Activated CD8-positive, alpha-beta T cell treated with anti-CD3 and anti-CD28 coated beads, Interleukin-2, amount 10 ng/mL, durations not matched to agents 7 days and 5 days (primary cell): ENCODE data around the gene DPP6. TPM values are rescaled to one million over a fixed set of nuclear protein-coding genes. Genes with fewer than 3 reads are reported as not detected.

Experiments
- ATAC-seq: fragments of 150-1000 bp; cut with Tn5 transposase; one replicate; pipeline ENCODE4 v1.10.0; 2021; ENCODE audit warnings: moderate library complexity
- CTCF ChIA-PET: fragments of 350-600 bp; sonication (Branson Sonifier 250); formaldehyde crosslinking; loops from one replicate; lab custom pipeline; 2021; ENCODE audit warnings: antibody characterized with exemption; lab: Charles Lee
- POLR2A ChIA-PET: fragments of 350-600 bp; sonication (Branson Sonifier 250); formaldehyde crosslinking; loops from one replicate; lab custom pipeline; 2021; ENCODE audit warnings: antibody characterized with exemption; lab: Charles Lee
- DNase-seq: peaks from one replicate; pipeline ENCODE4 v3.0.0-alpha.2; 2020
- H3K27ac Mint-ChIP-seq: one replicate; pipeline ENCODE4 v1.8.0; 2021; ENCODE audit warnings: mild to moderate bottlenecking, mixed read lengths
- H3K27me3 Mint-ChIP-seq: one replicate; pipeline ENCODE4 v1.8.0; 2021; ENCODE audit warnings: low read depth, mixed read lengths
- H3K36me3 Mint-ChIP-seq: one replicate; pipeline ENCODE4 v1.8.0; 2021; ENCODE audit warnings: low read depth, mixed read lengths
- H3K4me1 Mint-ChIP-seq: one replicate; pipeline ENCODE4 v1.8.0; 2021; ENCODE audit warnings: low read depth, mixed read lengths
- H3K4me3 Mint-ChIP-seq: one replicate; pipeline ENCODE4 v1.8.0; 2021; ENCODE audit warnings: mild to moderate bottlenecking, mixed read lengths
- H3K9me3 Mint-ChIP-seq: one replicate; pipeline ENCODE4 v1.8.0; 2022; ENCODE audit warnings: mixed read lengths; ENCODE audit not compliant: insufficient read depth
- total RNA-seq, 2 experiments: library from RNA; stranded (reverse); gene quantifications; one replicate each; pipeline ENCODE4 v1.2.3, GENCODE V29; 2021

The DPP6 gene
- total RNA-seq, 2 experiments from 2014 or later, result not detected

DNA sequence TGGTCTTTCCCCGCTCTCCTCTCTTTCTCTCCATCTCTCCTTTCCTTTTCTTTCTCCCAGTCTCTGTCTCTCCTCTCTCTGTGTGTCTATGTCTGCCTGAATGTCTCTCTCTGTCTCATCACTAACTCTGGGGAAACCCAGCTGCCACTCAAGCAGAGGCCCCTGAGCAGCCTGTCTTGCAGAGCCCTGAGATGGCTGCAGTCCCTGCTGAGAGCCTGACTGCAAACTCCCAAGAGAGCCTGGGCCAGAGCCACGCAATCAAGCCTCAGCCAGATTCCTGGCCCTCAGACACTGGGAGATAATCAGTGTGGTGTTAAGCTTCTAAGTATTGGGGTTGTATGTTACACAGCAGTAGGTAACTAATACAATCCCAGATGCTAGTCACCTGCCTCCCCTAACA lies 859.2 kb downstream of the DPP6 start:
- CTCF ChIA-PET, result interaction anchor here (1.3 to 6.0 kb wide), 3 partner anchors 16 to 99 kb away, joined by 3 to 43 read pairs (median 3); no protein-coding TSS in a partner anchor
- H3K4me1 Mint-ChIP-seq, result peaks cover 7% of the 10 kb centered on the region

DNA sequence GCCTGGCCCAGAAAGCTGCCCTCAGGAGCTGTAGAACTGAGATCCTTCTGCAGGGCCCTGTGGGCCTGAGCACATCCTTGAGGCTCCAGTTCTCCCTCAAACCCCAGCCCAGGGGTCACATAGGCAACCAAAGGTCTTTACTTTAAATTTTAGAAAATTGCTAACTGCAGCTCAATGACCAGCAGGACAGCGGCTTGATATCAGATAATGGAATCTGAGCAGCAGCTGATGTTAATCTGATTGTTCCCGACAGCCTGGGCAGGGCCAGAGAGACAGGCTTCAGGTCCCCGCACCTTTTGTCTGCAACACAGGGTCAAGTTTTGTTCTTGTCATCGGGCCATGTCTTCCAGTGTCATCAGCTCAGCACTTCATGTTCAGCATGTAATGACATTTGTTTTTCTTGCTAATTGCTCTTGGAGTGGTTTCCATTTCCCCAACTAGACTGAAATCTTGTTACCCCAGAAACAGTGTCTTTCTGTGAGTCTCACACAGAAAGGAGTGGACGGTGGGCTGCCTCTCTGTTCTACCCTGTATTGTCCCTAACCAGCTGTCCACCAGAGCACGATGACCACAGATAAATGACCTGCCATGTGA lies 859.8 kb downstream of the DPP6 start:
- H3K27me3 Mint-ChIP-seq, result peaks cover 5% of the 10 kb centered on the region
- peaks cover 7% of the 10 kb centered on the region for H3K4me1 Mint-ChIP-seq
- no peaks in the 10 kb centered on the region for H3K36me3 Mint-ChIP-seq
- no peak overlapping the region for H3K4me3 Mint-ChIP-seq
- CTCF ChIA-PET, result interaction anchor here (1.3 to 6.0 kb wide), 3 partner anchors 11 to 48 kb away, joined by 3 to 43 read pairs (median 19); no protein-coding TSS in a partner anchor
- no peak for DNase-seq
- ATAC-seq, result no peak
- H3K27ac Mint-ChIP-seq, result no peak overlapping the region
- POLR2A ChIA-PET, result no interaction called here
- no peaks in the 10 kb centered on the region for H3K9me3 Mint-ChIP-seq

More for the DNA sequence above, 859.2 kb downstream of the DPP6 start:
- ATAC-seq (no peak), DNase-seq (no peak)
- H3K27ac Mint-ChIP-seq, result no peak overlapping the region
- H3K9me3 Mint-ChIP-seq, result no peaks in the 10 kb centered on the region
- H3K36me3 Mint-ChIP-seq, result no peaks in the 10 kb centered on the region
- H3K4me3 Mint-ChIP-seq, result no peak overlapping the region
- peaks cover 5% of the 10 kb centered on the region for H3K27me3 Mint-ChIP-seq
- POLR2A ChIA-PET, result no interaction called here

DNA sequence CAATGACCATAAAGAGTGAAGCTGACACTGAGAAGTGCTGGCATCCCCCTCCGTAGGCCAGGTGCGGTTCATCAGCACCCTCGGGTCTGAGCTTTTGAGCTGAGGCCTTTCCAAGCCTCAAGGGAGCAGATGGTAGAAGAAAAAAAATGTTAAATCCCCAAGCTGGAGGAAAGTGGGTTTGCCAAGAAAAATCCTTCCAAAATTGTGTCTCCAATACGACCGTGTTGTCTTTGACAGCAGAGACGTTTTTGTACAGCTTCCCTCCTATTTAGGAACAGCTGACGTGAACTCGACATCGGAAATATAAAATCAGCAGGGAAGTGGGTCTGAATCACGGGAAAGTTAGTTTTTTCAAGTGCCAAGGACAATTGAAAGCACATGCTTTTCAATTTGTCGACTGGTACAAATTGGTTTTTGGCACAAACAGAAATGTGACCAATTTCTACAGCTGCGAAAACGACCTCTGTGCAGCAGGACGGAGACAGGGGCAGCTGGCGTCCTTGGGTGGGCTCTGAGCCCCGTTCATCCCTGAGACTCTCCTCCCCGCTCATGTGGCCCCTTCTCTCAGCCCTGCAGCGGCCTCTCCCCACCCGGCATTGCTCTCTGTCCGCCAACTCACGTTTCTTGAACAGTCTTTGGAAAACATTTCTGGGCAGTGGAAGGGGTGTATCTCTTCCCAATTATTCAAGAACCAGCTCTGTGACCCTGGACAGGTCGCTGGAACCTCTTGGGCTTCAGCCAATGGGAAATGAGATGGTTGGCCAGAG lies 860.9 kb downstream of the DPP6 start:
- ATAC-seq (no peak), DNase-seq (no peak)
- Mint-ChIP-seq H3K4me3 (no peak overlapping the region), H3K36me3 (no peaks in the 10 kb centered on the region), H3K27ac (no peak overlapping the region), H3K9me3 (no peaks in the 10 kb centered on the region), H3K27me3 (peaks cover 5% of the 10 kb centered on the region), H3K4me1 (peaks cover 6% of the 10 kb centered on the region)
- CTCF ChIA-PET, result interaction anchor here (0.8 to 6.0 kb wide), 12 partner anchors 10 to 431 kb away, joined by 3 to 43 read pairs (median 4); partner anchors contain the start of gene HTR5A
- POLR2A ChIA-PET, result no interaction called here

- H3K4me3 Mint-ChIP-seq, result peak overlapping the region; percentile 55
- H3K9me3 Mint-ChIP-seq, result no peaks in the 10 kb centered on the region
- ChIA-PET CTCF (interaction anchor here (0.7 to 6.0 kb wide), 18 partner anchors 8 to 467 kb away, joined by 3 to 43 read pairs (median 4); partner anchors contain the start of gene HTR5A), POLR2A (no interaction called here)
- peaks cover 4% of the 10 kb centered on the region for H3K4me1 Mint-ChIP-seq
- H3K36me3 Mint-ChIP-seq, result no peaks in the 10 kb centered on the region
- H3K27ac Mint-ChIP-seq, result no peak overlapping the region
- ATAC-seq (peak; percentile 99), DNase-seq (peak; percentile 88)
- H3K27me3 Mint-ChIP-seq, result peaks cover 8% of the 10 kb centered on the region
These were observed 861.6 kb downstream of the DPP6 start for GRCh38 chr7:154913638-154914307.

GRCh38 chr7:154914308-154914995 lies 862.3 kb downstream of the DPP6 start:
- Mint-ChIP-seq H3K27ac (no peak overlapping the region), H3K27me3 (peaks cover 8% of the 10 kb centered on the region), H3K4me3 (no peak overlapping the region), H3K9me3 (no peaks in the 10 kb centered on the region), H3K36me3 (no peaks in the 10 kb centered on the region), H3K4me1 (peaks cover 4% of the 10 kb centered on the region)
- POLR2A ChIA-PET, result no interaction called here
- no peak for ATAC-seq
- no peak for DNase-seq
- CTCF ChIA-PET, result interaction anchor here (0.7 to 6.0 kb wide), 20 partner anchors 8 to 466 kb away, joined by 3 to 43 read pairs (median 4); partner anchors contain the start of gene HTR5A

- no peak for DNase-seq
- CTCF ChIA-PET, result interaction anchor here (0.7 to 6.0 kb wide), 11 partner anchors 8 to 429 kb away, joined by 3 to 43 read pairs (median 5); no protein-coding TSS in a partner anchor
- no peak for ATAC-seq
- POLR2A ChIA-PET, result no interaction called here
- H3K27ac Mint-ChIP-seq, result no peak overlapping the region
- H3K4me3 Mint-ChIP-seq, result no peak overlapping the region
- H3K36me3 Mint-ChIP-seq, result no peaks in the 10 kb centered on the region
- peaks cover 8% of the 10 kb centered on the region for H3K27me3 Mint-ChIP-seq
- no peaks in the 10 kb centered on the region for H3K9me3 Mint-ChIP-seq
- H3K4me1 Mint-ChIP-seq, result peaks cover 4% of the 10 kb centered on the region
These were observed 862.8 kb downstream of the DPP6 start for GRCh38 chr7:154914996-154915380.

GRCh38 chr7:154915600-154915999 lies 863.4 kb downstream of the DPP6 start:
- CTCF ChIA-PET, result interaction anchor here (2.6 to 6.0 kb wide), 3 partner anchors 12 to 429 kb away, joined by 10 to 43 read pairs (median 17); no protein-coding TSS in a partner anchor
- Mint-ChIP-seq H3K36me3 (no peaks in the 10 kb centered on the region), H3K4me3 (no peak overlapping the region), H3K27me3 (peaks cover 8% of the 10 kb centered on the region), H3K27ac (no peak overlapping the region), H3K9me3 (no peaks in the 10 kb centered on the region), H3K4me1 (peaks cover 4% of the 10 kb centered on the region)
- ATAC-seq (no peak), DNase-seq (no peak)
- POLR2A ChIA-PET, result interaction anchor here (0.6 kb wide), 1 partner anchor 828 kb away, joined by 4 read pairs; no protein-coding TSS in a partner anchor

DNA sequence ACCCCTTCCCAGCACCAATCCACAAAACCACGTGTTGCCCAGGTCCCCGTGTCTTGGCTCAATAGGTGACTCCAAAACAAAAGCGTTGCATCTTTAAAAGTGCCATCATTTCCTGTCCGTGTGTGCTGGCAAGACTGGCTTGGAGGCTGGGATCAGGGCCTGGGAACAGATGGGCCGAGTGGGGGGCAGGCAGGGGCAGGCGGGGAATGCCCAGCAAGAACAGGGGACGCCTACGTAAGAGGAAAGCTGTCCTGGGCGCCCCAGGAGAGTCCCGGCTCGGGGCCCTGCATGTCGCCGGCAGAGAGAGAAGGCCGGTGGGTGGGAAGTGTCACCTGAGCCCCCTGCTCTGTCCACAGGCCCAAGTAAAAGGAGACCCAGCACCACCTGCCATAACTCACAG lies 864.2 kb downstream of the DPP6 start:
- no peaks in the 10 kb centered on the region for H3K9me3 Mint-ChIP-seq
- H3K27ac Mint-ChIP-seq, result no peak overlapping the region
- ATAC-seq (no peak), DNase-seq (no peak)
- CTCF ChIA-PET, result interaction anchor here (3.4 to 6.0 kb wide), 2 partner anchors 11 to 428 kb away, joined by 17 to 43 read pairs; no protein-coding TSS in a partner anchor
- POLR2A ChIA-PET, result no interaction called here
- no peak overlapping the region for H3K4me3 Mint-ChIP-seq
- H3K36me3 Mint-ChIP-seq, result no peaks in the 10 kb centered on the region
- H3K27me3 Mint-ChIP-seq, result peaks cover 8% of the 10 kb centered on the region
- peaks cover 4% of the 10 kb centered on the region for H3K4me1 Mint-ChIP-seq

DNA sequence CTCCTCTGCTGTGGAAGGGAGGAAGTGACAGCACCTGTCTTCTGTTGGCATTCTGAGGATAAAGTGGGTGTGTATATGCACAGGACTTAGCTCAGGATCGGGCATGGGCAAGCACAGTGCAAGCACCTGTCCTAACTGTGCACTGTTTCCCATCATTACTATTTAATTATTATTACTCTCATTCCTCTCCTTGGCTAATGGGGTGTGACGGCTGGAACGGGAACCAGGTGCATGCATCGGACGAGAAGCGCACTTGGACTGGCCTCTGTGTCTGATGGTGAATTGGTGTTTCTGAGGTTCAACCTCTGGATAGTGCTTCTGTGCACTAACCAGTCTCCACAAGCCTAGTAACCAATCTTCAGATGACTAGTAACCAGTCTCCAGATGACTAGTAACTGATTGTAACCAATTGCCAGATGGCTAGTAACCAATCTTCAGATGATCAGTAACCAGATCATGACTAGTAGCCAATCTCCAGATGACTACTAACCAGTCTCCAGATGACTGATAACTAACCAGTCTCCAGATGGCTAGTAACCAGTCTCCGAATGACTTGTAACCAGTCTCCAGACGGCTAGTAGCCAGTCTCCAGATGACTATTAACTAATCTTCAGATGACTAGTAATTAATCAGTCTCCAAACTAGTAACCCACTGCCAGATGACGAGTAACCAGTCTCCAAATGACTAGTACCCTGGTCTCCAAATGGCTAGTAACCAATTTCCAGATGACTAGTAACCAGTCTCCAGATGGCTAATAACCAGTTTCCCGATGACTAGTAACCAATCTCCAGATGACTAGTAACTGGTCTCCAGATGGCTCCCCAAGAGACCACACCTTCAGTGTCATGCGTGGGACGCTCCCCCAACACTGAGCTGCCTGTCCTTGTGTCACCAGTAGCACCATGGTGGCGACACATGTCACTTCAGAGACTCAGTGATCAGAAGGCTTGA lies 864.9 kb downstream of the DPP6 start:
- DNase-seq (no peak), ATAC-seq (no peak)
- H3K4me3 Mint-ChIP-seq, result no peak overlapping the region
- peaks cover 4% of the 10 kb centered on the region for H3K4me1 Mint-ChIP-seq
- H3K27ac Mint-ChIP-seq, result no peak overlapping the region
- peaks cover 8% of the 10 kb centered on the region for H3K27me3 Mint-ChIP-seq
- H3K36me3 Mint-ChIP-seq, result no peaks in the 10 kb centered on the region
- CTCF ChIA-PET, result interaction anchor here (3.2 kb wide), 1 partner anchor 10 kb away, joined by 17 read pairs; no protein-coding TSS in a partner anchor
- POLR2A ChIA-PET, result no interaction called here
- H3K9me3 Mint-ChIP-seq, result no peaks in the 10 kb centered on the region

- POLR2A ChIA-PET, result no interaction called here
- ATAC-seq, result no peak
- H3K9me3 Mint-ChIP-seq, result no peaks in the 10 kb centered on the region
These were observed 865.6 kb downstream of the DPP6 start for GRCh38 chr7:154917808-154918160.

More at GRCh38 chr7:154917808-154918160, 865.6 kb downstream of the DPP6 start:
- H3K4me1 Mint-ChIP-seq, result peaks cover 4% of the 10 kb centered on the region
- no peaks in the 10 kb centered on the region for H3K36me3 Mint-ChIP-seq
- peaks cover 8% of the 10 kb centered on the region for H3K27me3 Mint-ChIP-seq
- no peak overlapping the region for H3K4me3 Mint-ChIP-seq
- DNase-seq, result no peak
- H3K27ac Mint-ChIP-seq, result no peak overlapping the region
- CTCF ChIA-PET, result interaction anchor here (3.2 kb wide), 1 partner anchor 10 kb away, joined by 17 read pairs; no protein-coding TSS in a partner anchor
